HTR-8/SVneo (cell line): ENCODE results near the gene SEC31A.
"Not testable (repeated sequence)": the region's sequence is repeated elsewhere in the genome, so short reads cannot be mapped to it uniquely, and the experiment has no call there.

ENCODE experiments used
- DNase-seq: peaks from one replicate; pipeline ENCODE4 v3.0.0; 2011; ENCODE audit warnings: low spot score, mixed read lengths; ENCODE audit not compliant: insufficient read length
- FAIRE-seq: peaks from 2 replicates; lab custom pipeline; 2011; peaks lifted over from hg19 to GRCh38; lab: Jason Lieb, UNC

Gene SEC31A

GRCh38 chr4:82896755-82897154, 5.8 kb upstream of the SEC31A start:
- DNase-seq (no peak), FAIRE-seq (no peak)

- no peak for FAIRE-seq
Measured at GRCh38 chr4:82893942-82894341, 3.0 kb upstream of the SEC31A start.

DNA sequence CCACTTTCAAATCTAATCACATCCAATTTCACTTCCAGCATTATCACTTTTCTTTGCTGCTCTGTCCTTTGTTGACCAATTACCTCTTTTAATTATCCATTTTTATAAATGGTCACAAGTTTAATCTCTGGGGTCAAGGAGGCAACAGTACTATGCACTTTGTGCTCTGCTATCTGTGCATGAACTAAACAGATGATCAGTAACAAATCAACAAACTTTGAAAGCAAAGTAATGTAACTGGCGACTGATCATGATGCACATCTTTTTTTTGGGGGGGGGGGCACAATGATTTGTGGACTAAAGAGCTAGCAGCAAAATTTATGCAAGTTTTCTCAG, 1.5 kb upstream of the SEC31A start:
- FAIRE-seq, result no peak
- no peak for DNase-seq

More at GRCh38 chr4:82893942-82894341, 3.0 kb upstream of the SEC31A start:
- no peak for DNase-seq

DNA sequence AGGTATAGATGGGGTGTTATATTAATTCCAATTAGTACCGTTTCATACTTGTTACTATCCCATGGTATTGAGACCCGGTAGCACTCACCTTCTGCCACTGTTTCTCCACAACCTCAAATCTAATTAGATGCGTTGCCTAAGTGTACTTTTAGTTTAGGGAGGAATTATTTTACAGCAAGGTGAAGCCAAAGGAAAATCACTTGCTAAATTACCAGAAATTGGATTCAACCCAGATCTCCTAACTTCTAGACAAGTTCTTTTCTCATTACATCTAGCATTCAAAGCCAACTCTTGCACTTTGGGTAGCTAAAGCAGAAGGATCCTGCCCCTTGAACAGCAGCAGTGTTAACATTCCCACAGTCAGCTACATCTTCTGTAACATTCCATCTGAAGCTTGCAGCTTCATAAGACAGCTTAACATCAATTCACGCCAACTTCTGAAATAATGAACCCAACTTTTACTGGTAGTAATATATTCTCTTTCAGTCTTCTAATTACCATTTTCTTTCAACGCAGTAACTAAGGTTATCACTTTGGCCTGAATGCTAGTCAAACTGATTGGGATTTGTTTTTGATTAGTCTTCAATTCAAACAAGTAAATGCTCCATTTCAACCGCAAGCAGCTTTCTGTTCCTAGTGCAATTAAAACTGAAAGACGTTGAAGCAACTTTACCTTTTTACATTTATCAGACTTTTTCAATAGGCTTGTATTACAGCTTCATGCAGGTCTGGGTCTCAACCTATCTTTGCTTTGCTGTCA, 934 bp upstream of the SEC31A start:
- no peak for FAIRE-seq
- no peak for DNase-seq

- FAIRE-seq (no peak), DNase-seq (peak; percentile 14)
Measured at GRCh38 chr4:82890528-82890900, 439 bp downstream of the SEC31A start.

DNA sequence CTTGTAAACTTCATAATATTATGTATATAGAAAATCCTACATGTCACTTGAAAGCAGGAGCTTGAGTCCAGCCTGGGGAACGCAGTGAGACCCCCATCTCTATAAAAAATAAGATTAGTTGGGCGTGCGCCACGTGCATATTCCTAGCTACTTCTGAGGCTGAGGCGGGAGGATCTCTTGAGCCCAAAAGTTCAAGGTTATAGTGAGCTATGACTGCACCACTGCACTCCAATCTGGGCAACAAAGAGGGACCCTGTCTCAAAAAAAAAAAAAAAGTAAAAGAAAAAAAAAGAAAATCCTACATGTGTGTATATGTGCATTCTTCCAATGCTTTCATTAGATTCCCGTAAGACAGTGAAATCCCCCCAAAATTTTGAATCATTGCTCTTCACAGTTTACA, 1.7 kb downstream of the SEC31A start:
- FAIRE-seq (no peak), DNase-seq (no peak)

- FAIRE-seq (no peak), DNase-seq (no peak)
Measured at GRCh38 chr4:82886147-82886942, 4.6 kb downstream of the SEC31A start.

GRCh38 chr4:82885410-82885809, 5.5 kb downstream of the SEC31A start:
- DNase-seq (no peak), FAIRE-seq (no peak)

DNA sequence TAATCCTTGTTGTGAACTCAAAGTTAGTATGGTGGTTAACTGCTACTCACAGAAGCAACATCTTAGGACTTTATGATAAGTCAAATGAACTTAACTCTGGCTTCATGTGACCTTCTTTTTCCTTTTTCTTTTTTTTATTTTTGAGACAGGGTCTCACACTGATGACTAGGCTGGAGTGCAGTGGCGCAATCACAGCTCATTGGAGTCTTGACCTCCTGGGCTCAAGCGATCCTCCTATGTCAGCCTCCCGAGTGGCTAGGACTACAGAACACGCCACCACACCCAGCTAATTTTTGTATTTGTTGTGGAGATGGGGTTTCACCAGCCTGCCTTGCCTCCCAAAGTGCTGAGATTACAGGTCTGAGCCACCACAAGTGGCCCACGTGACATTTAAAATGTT, 22.4 kb downstream of the SEC31A start:
- DNase-seq (no peak), FAIRE-seq (no peak)

- FAIRE-seq (no peak), DNase-seq (no peak)
Measured at GRCh38 chr4:82866706-82867385, 24.1 kb downstream of the SEC31A start.

DNA sequence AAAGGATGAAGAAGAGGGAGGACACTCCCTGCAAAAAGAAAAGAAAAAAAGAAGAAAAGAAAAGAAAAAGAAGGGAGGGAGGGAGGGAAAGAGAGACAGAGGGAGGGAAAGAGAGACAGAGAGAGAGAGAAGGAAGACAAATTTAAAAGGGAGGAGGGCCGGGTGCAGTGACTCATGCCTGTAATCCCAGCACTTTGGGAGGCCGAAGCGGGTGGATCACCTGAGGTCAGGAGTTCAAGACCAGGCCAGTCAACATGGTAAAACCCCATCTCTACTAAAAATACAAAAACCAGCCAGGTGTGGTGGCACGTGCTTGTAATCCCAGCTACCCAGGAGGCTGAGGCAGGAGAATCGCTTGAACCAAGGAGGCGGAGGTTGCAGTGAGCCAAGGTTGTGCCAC, 24.9 kb downstream of the SEC31A start:
- not testable (repeated sequence) for DNase-seq, FAIRE-seq

DNA sequence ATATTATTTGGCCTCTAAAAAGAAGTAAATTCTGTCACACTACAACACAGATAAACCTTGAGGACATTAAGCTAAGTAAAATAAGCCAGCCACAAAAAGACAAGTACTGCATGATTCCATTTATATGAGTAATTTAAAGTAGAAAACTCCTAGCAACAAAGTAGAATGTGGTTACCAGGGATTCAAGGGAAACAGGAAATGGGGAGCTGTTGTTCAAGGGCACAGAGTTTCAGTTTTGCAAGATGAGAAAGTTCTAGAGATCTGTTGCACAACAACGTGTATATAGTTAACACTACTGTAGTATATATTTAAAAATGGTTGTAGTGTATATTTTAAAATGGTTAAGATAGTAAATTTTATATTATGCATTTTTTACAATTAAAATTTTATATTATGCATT, 25.4 kb downstream of the SEC31A start:
- DNase-seq (peak; percentile 25), FAIRE-seq (no peak)

- DNase-seq, result no peak
- no peak for FAIRE-seq
Measured at GRCh38 chr4:82864336-82864979, 26.5 kb downstream of the SEC31A start.

GRCh38 chr4:82861529-82861928, 29.4 kb downstream of the SEC31A start:
- FAIRE-seq (no peak), DNase-seq (no peak)

DNA sequence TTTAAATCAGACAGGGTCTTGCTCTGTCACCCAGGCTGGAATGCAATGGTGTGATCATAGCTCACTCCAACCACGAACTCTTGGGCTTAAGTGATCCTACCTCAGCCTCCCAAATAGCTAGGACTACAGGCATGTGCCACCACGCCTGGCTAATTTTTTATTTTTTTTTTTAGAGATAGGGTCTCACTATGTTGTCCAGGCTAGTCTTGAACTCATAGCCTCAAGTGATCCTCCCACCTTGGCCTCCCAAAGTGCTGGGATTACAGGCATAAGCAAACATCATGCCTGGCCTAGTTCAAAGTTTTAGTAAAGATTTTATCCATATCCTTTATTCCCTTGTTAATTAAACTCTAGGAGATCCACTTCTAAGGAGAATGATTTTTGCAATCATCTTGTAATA, 30.5 kb downstream of the SEC31A start:
- DNase-seq, FAIRE-seq: not testable (repeated sequence)

DNA sequence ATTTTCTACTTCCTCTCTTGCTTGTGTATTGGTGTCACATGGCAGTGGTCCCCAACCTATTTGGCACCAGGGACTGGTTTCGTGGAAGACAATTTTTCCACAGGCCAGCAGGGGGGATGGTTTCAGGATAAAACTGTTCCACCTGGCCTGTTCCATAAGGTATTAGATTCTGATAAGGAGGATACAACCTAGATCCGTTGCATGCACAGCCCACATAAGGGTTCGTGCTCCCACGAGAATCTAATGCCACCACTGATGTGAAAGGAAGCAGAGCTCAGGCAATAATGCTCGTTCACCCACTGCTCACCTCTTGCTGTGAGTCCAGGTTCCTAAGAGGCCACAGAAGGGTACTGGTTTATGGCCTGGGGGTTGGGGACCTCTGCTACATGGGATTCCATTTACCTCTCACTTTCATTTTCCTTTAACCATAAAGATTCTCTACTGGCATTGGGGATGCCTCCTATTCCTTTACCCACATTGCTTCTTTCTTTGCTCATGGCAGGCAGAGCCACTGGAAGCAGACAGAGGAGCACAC, 38.1 kb downstream of the SEC31A start:
- FAIRE-seq (no peak), DNase-seq (no peak)

DNA sequence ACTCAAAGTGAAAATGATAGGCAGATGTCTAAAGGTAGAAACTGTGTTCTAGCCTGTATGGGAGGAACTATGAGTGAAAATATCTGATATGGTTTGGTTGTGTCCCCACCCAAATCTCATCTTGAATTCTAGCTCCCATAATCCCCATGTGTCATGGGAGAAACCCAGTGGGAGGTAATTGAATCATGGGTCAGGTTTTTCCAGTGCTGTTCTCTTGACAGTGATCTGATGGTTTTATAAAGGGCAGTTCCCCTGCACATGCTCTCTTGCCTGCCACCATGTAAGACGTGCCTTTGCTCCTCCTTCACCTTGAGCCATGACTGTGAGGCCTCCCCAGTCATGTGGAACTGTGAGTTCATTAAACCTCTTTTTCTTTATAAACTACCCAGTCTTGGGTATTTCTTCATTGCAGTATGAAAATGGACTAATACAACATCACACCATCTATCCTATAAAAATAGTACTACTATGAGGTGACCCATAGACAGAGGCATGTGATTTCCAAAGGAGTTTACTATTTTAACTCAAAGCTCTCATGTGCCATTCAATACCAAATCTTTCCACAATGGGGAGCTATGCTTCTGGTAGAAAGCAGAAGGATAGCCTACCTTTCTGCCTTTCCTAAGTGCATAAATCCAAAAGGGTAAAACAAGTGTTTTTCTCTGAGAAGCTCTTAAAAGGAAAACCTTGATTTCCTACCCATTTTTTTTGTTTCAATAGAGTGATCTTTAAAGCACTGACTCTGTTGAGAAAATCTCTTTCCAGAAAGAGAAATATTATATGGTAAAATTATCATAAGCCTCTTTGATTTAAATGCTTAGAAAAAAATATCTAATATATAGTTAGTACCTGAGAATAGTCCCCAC, 38.8 kb downstream of the SEC31A start:
- FAIRE-seq (no peak), DNase-seq (peak; percentile 13)

DNA sequence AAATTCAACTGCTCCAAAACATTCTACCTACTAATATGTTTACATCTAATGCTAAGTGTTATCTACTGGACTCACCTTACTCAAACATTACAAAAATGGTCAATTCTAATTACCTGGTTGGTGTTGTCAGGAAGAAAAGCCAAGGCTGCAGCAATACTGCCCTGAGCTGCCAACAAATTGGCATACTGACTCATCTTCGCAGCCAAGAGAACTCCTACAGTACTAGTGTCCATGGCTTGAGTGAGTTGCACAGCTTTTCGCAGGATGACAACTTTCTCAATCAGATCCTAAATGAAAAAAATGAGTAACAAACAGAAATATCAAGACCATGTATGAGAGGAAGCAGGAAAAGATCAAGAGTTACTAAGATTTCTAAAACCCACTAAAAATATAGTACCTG, 39.6 kb downstream of the SEC31A start:
- no peak for FAIRE-seq
- no peak for DNase-seq

DNA sequence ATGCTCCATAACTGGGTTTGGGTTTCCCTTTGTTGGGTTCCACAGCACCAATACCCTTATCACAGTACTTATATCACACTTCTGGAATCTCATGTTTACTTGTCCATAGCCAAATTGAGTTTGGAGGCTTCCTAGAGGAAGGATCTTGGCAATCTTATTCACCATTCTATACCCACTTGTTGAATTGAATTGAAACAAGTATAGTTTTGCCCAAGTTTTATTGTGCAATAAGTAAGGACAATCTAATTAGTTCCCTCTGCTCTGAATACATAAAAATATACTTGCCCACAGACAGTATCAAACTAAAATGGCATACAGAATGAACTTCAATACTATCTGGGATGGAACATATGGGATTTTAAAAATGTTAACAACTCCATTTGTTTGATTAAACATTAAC, 40.3 kb downstream of the SEC31A start:
- no peak for FAIRE-seq

More for the DNA sequence above, 40.3 kb downstream of the SEC31A start:
- DNase-seq, result no peak
